Kidney epithelial cell (primary cell): ENCODE results near the gene ATXN7. TPM values are rescaled to one million over a fixed set of nuclear protein-coding genes. Genes with fewer than 3 reads are reported as not detected.

ENCODE experiments used
- DNase-seq: peaks from one replicate; pipeline ENCODE4 v3.0.0-alpha.2; 2010; ENCODE audit warnings: low read depth
- H3K27me3 ChIP-seq: 2 replicates; pipeline ENCODE4 v1.6.0; 2011; ENCODE audit warnings: low read length; ENCODE audit not compliant: control insufficient read depth, insufficient read depth
- H3K36me3 ChIP-seq: 2 replicates; pipeline ENCODE4 v1.5.1; 2011; ENCODE audit warnings: low read length; ENCODE audit not compliant: control insufficient read depth, insufficient read depth
- H3K4me3 ChIP-seq: 2 replicates; pipeline ENCODE4 v1.5.1; 2011; ENCODE audit warnings: low read depth, mild to moderate bottlenecking, control low read depth, low read length
- total RNA-seq: library from RNA; depleted of rRNA; stranded (reverse); fragments of >200 nt; gene quantifications from 2 replicates; pipeline ENCODE4 v1.2.3, GENCODE V29; 2015
- TF ChIP-seq, protein P1 (sequence below): IDR thresholded peaks from 2 replicates; pipeline ENCODE4 v1.5.1; 2011; ENCODE audit warnings: mild to moderate bottlenecking, moderate library complexity, low read length, control low read depth, inconsistent platforms; ENCODE audit not compliant: insufficient read depth, poor library complexity, severe bottlenecking

Gene ATXN7
- total RNA-seq, 1 donor from 2014 or later = 12.3 TPM

DNA sequence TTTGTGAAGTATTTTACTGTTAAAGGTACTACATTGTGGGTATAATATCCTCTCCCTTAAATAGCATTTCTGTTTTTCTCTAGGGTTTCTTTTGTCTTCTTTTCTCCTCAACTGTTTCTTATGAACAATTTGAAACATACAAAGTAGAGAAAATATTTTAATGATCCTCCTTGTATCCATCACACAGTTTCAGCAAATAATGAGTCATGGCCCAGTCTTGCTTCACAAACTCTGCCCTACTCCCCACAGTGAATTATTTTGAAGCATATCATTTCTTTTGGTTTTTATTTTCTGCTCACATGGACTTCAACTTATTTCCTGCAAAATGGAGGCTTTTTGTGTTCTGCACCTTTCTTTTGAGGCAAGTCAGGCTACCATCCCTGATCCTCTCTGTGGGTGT lies 54.7 kb downstream of the ATXN7 start:
- H3K4me3 ChIP-seq = no peak overlapping the region
- TF ChIP-seq, protein P1, sequence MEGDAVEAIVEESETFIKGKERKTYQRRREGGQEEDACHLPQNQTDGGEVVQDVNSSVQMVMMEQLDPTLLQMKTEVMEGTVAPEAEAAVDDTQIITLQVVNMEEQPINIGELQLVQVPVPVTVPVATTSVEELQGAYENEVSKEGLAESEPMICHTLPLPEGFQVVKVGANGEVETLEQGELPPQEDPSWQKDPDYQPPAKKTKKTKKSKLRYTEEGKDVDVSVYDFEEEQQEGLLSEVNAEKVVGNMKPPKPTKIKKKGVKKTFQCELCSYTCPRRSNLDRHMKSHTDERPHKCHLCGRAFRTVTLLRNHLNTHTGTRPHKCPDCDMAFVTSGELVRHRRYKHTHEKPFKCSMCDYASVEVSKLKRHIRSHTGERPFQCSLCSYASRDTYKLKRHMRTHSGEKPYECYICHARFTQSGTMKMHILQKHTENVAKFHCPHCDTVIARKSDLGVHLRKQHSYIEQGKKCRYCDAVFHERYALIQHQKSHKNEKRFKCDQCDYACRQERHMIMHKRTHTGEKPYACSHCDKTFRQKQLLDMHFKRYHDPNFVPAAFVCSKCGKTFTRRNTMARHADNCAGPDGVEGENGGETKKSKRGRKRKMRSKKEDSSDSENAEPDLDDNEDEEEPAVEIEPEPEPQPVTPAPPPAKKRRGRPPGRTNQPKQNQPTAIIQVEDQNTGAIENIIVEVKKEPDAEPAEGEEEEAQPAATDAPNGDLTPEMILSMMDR = no peak
- DNase-seq = no peak
- H3K27me3 ChIP-seq = no peaks in the 10 kb centered on the region
- peaks cover 1% of the 10 kb centered on the region for H3K36me3 ChIP-seq

DNA sequence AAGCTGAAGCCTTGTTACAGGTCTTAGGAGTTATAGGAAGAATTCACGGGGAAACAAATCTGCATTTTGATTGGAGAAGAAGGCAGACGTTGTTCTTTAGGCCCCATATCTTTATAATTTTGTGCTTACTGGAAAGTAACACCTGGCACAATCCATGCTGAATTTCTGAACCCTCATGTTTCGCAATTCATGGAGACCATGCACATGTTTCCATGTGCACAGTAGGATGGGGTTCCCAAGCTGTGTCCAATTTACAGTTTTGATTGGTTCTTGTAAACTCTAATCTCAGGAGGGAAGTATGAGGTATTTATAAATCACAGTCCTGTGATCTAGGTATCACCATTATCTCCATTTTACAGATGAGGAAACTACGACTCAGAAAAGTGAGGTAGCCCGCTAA lies 56.3 kb downstream of the ATXN7 start:
- TF ChIP-seq, protein P1 = no peak
- H3K36me3 ChIP-seq = peaks cover 1% of the 10 kb centered on the region
- no peak for DNase-seq

DNA sequence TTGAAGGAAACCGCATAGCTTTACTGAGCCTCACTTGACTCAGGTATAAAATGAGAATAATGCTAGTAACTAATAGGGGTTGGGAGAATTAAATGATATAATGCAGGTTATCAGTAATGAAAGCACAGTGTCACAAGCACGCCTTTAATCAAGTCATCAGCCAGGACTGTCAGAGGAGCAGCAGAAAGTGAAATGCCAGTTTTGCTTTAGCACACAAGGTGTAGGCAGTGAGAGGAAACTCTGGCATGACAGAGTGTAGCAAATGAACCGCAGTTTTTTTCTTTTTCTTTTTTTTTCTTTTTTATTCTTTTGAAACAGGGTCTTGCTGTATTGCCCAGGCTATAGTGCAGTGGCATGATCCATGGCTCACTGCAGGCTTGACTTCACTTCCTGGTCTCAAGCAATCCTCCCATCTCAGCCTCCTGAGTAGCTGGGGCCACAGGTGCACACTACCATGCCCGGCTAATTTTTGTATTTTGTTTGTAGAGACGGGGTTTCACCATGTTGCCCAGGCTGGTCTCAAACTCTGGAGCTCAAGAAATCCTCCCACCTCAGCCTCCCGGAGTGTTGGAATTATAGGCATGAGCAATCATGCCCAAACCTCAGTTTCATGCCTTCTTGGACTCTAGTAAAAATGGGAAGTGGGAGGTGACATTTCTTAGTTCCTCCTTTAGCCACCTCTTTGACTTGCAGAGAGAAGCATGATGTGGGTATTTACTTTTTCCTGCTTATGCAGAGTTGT lies 58.2 kb downstream of the ATXN7 start:
- peaks cover 1% of the 10 kb centered on the region for H3K36me3 ChIP-seq
- no peaks in the 10 kb centered on the region for H3K27me3 ChIP-seq
- no peak overlapping the region for H3K4me3 ChIP-seq
- DNase-seq = no peak
- TF ChIP-seq, protein P1 = no peak

More for the DNA sequence above, 56.3 kb downstream of the ATXN7 start:
- no peak overlapping the region for H3K4me3 ChIP-seq
- no peaks in the 10 kb centered on the region for H3K27me3 ChIP-seq

DNA sequence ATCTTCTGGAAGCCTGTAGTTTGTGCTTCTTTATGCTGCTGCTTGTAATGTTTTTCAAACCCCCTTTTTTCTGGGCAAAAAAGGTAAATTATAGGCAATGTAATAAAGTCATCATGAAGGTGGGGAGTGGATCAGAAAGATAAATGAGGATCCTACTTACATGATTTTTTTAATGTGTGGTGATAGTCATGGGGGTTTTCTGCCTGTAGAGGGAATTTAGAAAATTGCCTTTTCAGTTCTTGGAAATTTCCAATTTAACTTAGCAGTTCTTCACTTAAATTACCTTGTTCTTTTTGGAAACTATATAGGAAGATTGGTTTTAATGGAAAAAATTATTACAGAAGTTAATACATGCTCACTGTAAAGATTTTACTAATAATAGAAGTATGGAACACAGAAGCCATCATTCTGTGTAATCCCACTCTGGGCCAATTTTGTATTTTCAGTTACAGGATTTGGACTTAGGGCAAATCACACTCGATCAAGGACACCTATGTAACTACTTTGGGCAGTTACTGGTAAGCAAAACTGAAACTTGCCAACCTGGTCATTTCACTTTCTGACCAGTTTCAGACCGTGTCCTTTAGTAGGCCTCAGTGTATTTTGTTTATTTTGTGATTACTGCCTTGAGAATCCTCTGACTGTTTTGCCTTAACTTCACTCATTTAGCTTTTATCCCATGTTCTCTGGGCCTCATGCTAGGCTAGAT lies 59.0 kb downstream of the ATXN7 start:
- Histone ChIP-seq H3K4me3 (no peak overlapping the region), H3K36me3 (peaks cover 1% of the 10 kb centered on the region), H3K27me3 (no peaks in the 10 kb centered on the region)
- TF ChIP-seq, protein P1 = no peak
- DNase-seq = no peak

DNA sequence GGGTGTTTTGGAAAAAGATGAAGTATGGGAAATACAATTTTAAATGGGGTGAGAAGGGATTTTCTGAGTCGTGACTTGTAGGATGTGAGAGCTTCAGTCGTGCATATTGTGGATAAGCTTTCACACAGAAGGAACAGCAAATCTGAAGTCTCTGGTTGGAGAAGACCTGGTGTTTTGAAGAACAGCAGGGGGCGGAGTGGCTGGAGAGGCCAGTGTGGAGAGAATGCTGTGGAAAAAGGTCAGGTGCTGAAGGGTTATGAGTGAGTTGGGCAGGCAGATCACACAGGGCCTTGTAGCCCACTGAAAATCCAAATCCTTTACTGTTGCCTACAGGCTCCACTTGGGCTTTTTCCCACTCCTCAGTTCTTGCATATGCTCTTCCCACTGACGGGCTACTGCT lies 62.6 kb downstream of the ATXN7 start:
- no peak for DNase-seq
- TF ChIP-seq, protein P1 = no peak
- H3K27me3 ChIP-seq = no peaks in the 10 kb centered on the region
- H3K36me3 ChIP-seq = no peaks in the 10 kb centered on the region
- no peak overlapping the region for H3K4me3 ChIP-seq
